Measurements from ENCODE around the gene MAP1A.
"Not testable (repeated sequence)": the region's sequence is repeated elsewhere in the genome, so short reads cannot be mapped to it uniquely, and the experiment has no call there.

The MAP1A gene

DNA sequence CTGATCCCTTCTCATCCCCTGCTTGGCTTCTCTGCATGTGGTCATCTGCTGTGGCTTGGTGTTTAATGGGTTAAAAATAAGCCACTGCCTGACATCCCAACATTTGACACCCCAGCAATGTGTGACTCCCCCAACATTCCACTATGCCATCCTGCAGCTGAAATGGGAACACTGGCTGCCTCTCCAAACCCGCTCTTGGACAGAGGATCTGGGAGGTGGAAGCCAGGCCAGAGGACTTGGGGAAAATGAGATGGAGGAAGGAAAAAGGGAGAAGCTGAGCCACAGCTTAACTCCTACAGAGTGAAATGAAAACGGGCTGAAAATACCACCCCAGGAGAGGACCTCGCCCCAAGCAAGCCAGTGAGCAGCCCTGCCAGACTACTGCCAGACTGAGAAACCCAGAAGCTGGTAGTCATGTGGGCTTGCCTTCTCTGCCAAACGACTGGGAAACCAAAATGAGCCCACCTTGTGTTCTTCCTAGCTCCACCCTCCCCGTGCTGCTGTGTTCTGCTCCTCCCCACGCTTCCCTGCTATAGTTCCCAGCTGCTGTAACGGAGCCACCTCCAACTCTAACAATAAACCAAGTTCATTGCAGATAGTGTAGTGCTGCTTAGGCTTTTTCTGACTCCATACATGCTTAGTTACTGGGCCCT lies 13.7 kb downstream of the MAP1A start:
- DNase-seq: no peak

DNA sequence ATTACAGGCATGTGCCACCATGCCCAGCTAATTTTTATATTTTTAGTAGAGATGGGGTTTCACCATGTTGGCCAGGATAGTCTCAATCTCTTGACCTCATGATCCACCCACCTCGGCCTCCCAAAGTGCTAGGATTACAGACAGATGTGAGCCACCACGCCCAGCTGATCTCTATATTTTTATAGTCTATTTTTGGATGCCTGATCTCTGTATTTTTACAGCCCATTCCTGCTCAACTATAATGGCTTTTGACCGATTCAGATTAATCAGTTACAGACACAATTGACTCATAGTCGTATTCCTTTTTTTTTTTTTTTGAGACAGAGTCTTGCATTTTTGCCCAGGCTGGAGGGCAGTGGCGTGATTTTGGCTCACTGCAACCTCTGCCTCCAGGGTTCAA lies 15.4 kb downstream of the MAP1A start:
- not testable (repeated sequence) for DNase-seq

DNA sequence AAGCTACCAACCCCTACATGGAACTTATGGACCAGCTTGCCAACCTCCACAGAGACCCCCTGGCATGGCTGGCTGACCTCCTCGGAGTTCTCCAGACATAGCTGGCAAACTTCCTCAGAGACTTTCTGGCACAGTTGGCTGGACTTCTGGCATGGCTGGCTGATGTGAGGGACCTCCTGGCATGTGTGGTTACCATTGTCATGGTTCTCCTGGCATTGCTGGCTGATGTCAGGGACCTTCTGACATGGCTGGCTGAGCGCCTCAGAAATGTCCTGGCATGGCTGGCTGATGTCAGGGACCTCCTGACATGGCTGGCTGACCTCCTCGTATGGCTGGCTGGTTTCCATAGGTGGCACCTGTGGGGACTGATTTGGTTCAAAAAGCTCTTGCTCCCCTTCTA lies 17.5 kb downstream of the MAP1A start:
- no peak for DNase-seq

DNA sequence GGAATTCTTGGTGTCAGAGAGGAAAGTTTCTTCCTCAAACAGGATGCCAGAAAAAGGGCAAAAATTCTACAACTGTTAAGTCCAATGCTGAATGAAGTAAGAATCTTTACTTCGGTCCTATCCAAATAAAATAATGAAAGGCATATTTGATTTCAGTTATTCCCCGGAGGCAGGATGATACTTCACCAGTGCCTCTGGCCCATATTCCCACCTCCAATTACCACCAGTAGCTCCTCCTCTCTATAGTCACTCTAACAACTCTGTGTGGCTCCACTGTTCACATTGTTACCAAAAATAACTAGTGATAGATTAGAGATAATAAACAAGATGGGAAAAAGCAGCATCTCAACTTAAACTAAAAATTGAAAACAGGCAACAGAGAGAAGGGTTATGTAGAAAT lies 20.7 kb downstream of the MAP1A start:
- no peak for DNase-seq

DNA sequence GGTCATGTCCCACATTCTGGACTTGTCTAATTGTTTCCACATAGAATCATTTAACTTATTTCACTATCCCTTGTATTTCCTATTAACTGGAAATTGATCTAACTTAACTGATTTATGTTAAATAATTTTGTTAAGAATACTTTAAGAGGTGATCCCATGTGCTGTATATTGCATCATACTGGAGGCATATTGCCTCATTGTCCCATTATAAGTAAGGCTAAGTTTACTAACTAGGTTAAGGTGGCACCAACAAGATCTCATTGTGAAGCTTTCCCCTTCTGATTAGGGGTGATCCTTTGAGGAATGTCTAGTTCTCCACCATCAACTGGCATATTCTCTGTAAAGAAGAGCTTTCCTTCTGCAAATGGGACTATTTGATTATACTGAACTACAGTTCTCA lies 24.4 kb downstream of the MAP1A start:
- no peak for DNase-seq

DNA sequence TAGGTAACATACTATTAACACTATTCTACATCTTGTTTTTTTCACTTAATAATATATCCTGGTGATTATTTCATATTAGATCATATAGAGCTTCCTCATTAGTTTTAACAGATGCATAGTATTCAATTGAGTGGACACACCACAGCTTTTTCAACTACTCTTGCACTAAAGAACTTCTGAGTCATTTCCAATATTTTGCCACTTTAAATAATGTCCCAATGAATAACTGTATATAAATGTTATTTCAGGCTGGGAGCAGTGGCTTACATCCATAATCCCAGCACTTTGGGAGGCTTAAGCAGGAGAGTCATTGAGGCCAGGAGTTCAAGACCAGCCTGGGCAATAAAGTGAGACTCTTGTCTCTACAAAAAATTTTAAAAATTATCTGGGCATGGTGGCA lies 26.9 kb downstream of the MAP1A start:
- DNase-seq: no peak

DNA sequence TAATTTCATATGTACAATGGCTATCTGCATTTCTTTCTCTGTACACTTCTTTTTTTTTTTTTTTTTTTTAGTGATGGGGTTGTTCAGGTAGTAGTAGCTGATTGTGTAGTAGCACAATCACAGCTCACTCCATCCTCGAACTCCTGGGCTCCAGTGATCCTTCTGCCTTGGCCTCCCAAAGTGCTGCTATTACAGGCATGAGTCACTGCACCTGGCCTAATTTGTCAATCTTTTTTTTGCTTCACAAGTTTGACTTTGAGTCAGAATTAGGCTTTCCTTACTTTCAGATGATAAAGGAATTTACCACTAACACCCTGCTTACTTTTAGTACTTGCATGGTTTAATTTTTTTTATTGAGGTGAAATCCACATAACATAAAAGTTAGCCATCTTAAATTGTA lies 28.0 kb downstream of the MAP1A start:
- no peak for DNase-seq

DNA sequence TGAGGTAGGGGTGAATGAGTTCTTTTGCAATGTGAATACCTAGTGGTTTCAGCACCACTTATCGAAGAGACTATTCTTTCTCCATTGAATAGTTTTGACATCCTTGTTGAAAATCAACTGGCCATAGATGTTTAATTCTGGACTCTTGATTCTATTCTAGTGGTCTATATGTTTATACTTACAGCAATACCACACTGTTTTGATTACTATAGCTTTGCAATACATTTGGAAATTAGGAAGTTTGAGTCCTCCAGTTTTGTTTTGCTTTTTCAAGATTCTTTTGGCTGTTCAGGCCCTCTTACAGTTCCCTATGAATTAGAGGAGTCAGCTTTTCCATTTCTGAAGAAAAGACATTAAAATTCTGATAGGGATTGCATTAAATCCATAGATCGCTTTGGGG lies 30.1 kb downstream of the MAP1A start:
- no peak for DNase-seq

DNA sequence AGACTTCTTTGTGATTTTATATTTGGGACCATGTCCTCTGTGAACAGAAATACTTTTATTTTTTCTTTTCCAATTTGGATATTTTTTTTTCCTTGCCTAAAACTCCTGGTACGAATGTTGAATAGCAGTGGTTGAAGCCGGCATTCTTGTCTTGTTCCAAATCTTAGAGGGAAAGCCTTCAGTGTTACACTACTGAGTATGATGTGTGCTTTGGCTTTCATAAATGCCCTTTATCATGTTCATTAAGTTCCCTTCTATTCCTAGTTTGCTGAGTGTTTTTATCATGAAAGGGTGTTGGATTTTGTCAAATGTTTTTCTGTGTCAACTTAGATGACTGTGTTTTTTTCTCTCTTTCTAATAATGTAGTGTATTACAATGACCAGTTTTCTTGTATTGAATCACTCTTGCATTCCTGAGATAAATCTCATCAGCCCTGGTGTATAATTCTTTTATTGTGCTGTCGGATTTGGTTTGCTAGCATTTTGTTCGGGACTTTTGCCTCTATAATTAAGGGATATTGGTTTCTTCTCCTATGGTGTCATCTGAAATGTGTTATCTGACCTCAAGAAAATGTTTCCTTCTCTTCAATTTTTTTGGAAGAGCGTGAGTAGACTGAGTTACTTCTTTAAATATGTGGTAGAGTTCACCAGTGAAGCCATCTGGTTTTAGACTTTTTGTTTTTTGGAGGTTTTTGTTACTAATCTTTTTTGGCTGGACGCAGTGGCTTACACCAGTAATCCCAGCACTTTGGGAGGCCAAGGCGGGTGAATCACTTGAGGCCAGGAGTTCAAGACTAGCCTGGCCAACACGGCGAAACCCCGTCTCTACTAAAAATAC lies 33.3 kb downstream of the MAP1A start:
- DNase-seq: no peak

DNA sequence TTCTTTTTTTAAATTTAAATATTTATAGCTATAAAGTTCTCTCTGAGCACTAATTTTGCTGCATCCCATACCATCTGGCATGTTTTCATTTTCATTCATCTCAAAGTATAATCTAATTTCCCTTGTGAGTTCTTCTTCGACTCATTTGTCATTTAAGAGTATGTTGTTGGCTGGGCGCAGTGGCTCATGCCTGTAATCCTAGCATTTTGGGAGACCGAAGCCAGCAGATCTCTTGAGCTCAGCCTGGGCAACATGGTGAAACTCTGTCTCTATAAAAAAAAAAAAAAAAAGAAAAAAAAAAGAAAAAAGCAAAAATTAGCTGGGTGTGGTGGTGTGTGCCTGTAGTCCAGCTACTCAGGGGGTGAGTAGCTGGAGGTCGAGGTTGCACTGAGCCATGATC lies 34.8 kb downstream of the MAP1A start:
- DNase-seq: no peak

DNA sequence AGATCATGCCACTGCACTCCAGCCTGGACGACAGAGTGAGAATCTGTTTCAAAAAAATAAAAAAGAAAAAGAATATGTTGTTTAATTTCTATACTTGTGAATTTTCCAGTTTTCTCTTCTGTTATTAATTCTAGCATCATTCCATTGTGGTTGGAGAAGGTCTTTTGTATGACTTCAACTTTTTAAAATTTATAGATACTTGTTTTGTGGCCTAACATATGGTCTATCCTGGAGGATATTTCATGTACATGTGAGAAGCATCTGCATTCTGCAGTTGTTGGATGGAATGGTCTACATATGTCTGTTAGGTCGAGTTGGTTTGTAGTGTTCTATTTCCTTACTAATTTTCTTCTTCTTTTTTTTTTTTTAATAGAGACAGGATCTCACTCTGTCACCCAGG lies 35.6 kb downstream of the MAP1A start:
- no peak for DNase-seq

DNA sequence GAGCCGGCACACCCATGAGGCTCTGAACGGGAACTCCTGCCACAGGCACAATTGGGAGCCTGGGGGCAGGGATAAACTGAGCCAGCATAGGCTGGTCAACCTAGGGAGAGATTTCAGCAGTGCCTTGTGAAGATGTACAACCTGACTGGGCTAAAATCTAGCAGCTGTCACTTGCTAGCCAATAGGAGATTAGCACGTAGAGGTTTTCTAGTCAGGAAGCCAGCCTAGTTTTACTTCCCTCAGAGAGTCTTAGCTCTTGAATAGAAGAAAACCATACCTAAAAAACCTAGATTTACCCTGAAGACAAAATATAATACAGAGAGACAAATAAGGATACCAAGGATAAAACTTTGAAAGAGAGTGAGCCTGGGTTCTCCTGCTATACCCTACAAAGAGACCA lies 45.3 kb downstream of the MAP1A start:
- not testable (repeated sequence) for DNase-seq

DNA sequence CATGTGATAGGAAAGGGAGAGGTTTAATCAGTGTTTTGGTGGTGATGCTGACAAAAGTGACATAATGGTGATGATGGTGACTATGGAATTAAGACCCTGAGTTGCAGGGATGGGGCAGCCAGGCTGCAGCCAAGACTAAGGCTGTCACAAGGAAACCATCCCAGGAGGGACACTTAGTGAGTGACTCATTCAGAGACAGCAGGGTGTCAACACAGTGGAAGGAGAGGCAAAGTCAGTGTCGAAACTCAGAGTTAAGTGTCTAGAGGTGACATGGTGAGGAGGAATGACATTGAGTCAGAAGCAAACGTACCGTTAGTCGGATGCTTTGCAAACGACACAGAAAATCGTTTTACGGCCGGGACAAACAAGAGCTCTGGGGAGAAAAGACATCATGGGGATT lies 46.4 kb downstream of the MAP1A start:
- DNase-seq: not testable (repeated sequence)

DNA sequence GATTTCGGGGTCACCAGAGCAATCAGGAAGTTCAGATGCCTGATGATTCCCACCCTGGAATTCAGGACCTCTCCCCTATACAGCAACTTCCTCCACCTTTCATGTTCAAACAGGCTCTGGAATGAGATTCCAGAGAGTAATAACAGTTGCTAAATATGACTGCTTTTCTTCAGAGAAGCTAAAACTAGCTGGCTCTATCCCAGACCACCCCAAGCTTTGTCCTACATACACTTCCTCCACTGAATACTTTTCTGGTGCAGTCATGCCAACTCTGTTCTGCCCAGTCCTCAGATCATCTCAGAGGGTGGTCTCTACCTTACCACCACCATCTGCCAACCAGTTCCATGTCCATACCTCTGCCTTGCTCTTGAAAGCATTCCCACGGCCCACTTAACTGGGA lies 49.2 kb downstream of the MAP1A start:
- DNase-seq: not testable (repeated sequence)

DNA sequence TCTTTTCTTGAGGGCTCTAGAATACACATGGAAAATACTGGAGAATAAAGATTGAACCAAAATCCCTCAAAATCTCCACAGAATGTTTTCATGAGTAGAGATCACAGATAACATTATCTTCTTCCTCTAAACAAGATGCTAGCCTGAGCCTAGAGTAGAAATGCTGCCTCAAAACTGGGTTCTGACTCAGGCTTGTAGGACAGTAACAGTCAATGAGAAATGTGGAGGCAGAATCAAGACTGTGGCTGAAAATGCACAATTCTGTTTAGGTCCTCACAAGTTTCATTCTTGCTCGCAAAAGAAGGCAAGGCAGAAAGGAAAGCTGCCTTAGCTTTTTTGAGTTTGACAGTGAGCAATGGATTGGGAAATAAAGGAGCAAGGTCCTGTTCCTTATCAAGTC lies 57.2 kb downstream of the MAP1A start:
- DNase-seq: not testable (repeated sequence)

Data from retina (tissue), 1 donor.